AG04450 (cell line): Measurements from ENCODE around the gene SHROOM1. TPM values are rescaled to one million over a fixed set of nuclear protein-coding genes. Genes with fewer than 3 reads are reported as not detected.
"Not testable (repeated sequence)": the region's sequence is repeated elsewhere in the genome, so short reads cannot be mapped to it uniquely, and the experiment has no call there.

Experiments
- CTCF ChIA-PET: fragments of 300-600, 350-600 bp; formaldehyde crosslinking; extraction: SDS; loops from one replicate; lab custom pipeline; 2022; ENCODE audit warnings: antibody characterized with exemption, inconsistent platforms; lab: Charles Lee
- POLR2A ChIA-PET: fragments of 350-600 bp; formaldehyde crosslinking; extraction: SDS; loops from one replicate; lab custom pipeline; 2021; ENCODE audit warnings: antibody characterized with exemption, inconsistent platforms; lab: Yijun Ruan, JAX
- DNase-seq: peaks from one replicate; pipeline ENCODE4 v3.0.0-alpha.2; 2011; ENCODE audit warnings: low read depth, low spot score
- H3K27ac ChIP-seq: one replicate; pipeline ENCODE4 v1.5.1; 2012; ENCODE audit warnings: low read depth, low read length, control low read depth
- H3K27me3 ChIP-seq: one replicate; pipeline ENCODE4 v1.6.0; 2012; ENCODE audit warnings: low read length; ENCODE audit not compliant: control insufficient read depth, insufficient read depth
- H3K4me3 ChIP-seq: 2 replicates; pipeline ENCODE4 v1.5.1; 2011; ENCODE audit warnings: mild to moderate bottlenecking, low read depth, low read length, control low read depth
- H3K9me3 ChIP-seq: 2 replicates; pipeline ENCODE4 v1.5.1; 2012; ENCODE audit warnings: low read length; ENCODE audit not compliant: control insufficient read depth, insufficient read depth
- CTCF ChIP-seq: IDR thresholded peaks from 2 replicates; pipeline ENCODE4 v1.5.1; 2011; ENCODE audit warnings: low read depth, low read length, control low read depth, inconsistent platforms
- polyA plus RNA-seq: library from polyadenylated mRNA; depleted of rRNA; stranded (reverse); fragments of >200 nt; gene quantifications from 2 replicates; pipeline ENCODE4 v1.2.3, GENCODE V29; 2011

SHROOM1 gene
- polyA plus RNA-seq, 1 experiment = 4.5 TPM

- peak; percentile 27 for TF ChIP-seq CTCF
- Histone ChIP-seq H3K27me3 (peaks cover 28% of the 10 kb centered on the region), H3K4me3 (no peak overlapping the region), H3K9me3 (no peaks in the 10 kb centered on the region), H3K27ac (no peak overlapping the region)
- ChIA-PET CTCF (interaction anchor here (0.7 to 1.7 kb wide), 8 partner anchors 9 to 280 kb away, joined by 3 to 26 read pairs (median 5); no protein-coding TSS in a partner anchor), POLR2A (interaction anchor here (0.5 kb wide), 1 partner anchor 1317 kb away, joined by 3 read pairs; no protein-coding TSS in a partner anchor)
- DNase-seq = no peak
Observed at GRCh38 chr5:132807163-132807838, 23.1 kb downstream of the SHROOM1 start.

GRCh38 chr5:132806804-132807162 is 23.7 kb downstream of the SHROOM1 start:
- H3K27ac ChIP-seq, H3K9me3 ChIP-seq, DNase-seq, H3K4me3 ChIP-seq, POLR2A ChIA-PET: not testable (repeated sequence)
- H3K27me3 ChIP-seq = peaks cover 25% of the 10 kb centered on the region
- CTCF ChIA-PET = interaction anchor here (0.7 to 1.7 kb wide), 7 partner anchors 9 to 52 kb away, joined by 3 to 26 read pairs (median 5); no protein-coding TSS in a partner anchor

- H3K4me3 ChIP-seq, CTCF ChIA-PET: not testable (repeated sequence)
Observed at GRCh38 chr5:132805872-132806271, 24.6 kb downstream of the SHROOM1 start.

GRCh38 chr5:132804219-132804618 is 26.2 kb downstream of the SHROOM1 start:
- CTCF ChIA-PET = not testable (repeated sequence)
- peaks cover 26% of the 10 kb centered on the region for H3K27me3 ChIP-seq

More at GRCh38 chr5:132805872-132806271, 24.6 kb downstream of the SHROOM1 start:
- H3K9me3 ChIP-seq, H3K27ac ChIP-seq, DNase-seq, POLR2A ChIA-PET: not testable (repeated sequence)
- peaks cover 25% of the 10 kb centered on the region for H3K27me3 ChIP-seq

GRCh38 chr5:132802685-132803066 is 27.8 kb downstream of the SHROOM1 start:
- H3K27me3 ChIP-seq = peaks cover 26% of the 10 kb centered on the region
- H3K27ac ChIP-seq, H3K4me3 ChIP-seq, H3K9me3 ChIP-seq, POLR2A ChIA-PET, DNase-seq: not testable (repeated sequence)
- CTCF ChIA-PET = interaction anchor here (6.7 kb wide), 1 partner anchor 18 kb away, joined by 54 read pairs; no protein-coding TSS in a partner anchor

More at GRCh38 chr5:132804219-132804618, 26.2 kb downstream of the SHROOM1 start:
- DNase-seq, H3K4me3 ChIP-seq, H3K9me3 ChIP-seq, POLR2A ChIA-PET, H3K27ac ChIP-seq: not testable (repeated sequence)

- POLR2A ChIA-PET = no interaction called here
Observed at GRCh38 chr5:132802044-132802684, 28.3 kb downstream of the SHROOM1 start.

More at GRCh38 chr5:132802044-132802684, 28.3 kb downstream of the SHROOM1 start:
- H3K4me3 ChIP-seq = no peak overlapping the region
- no peak for DNase-seq
- H3K27ac ChIP-seq = no peak overlapping the region
- peaks cover 24% of the 10 kb centered on the region for H3K27me3 ChIP-seq
- no peaks in the 10 kb centered on the region for H3K9me3 ChIP-seq
- CTCF ChIA-PET = interaction anchor here (0.6 to 6.7 kb wide), 2 partner anchors 18 to 460 kb away, joined by 3 to 54 read pairs; no protein-coding TSS in a partner anchor
- TF ChIP-seq CTCF = no peak
